NCI-H2081 (cell line): ENCODE measurements around the gene MARCHF10.

ENCODE experiments used
- DNase-seq, 2 experiments: peaks; one replicate each; lab custom pipeline; 2025; lab: John Stamatoyannopoulos, UW

MARCHF10 gene

GRCh38 chr17:62658136-62658920 is 149.8 kb downstream of the MARCHF10 start:
- no peak for DNase-seq

- no peak for DNase-seq
These were observed 150.4 kb downstream of the MARCHF10 start for GRCh38 chr17:62657690-62658089.

- DNase-seq = no peak
These were observed 150.9 kb downstream of the MARCHF10 start for GRCh38 chr17:62657145-62657665.

- no peak for DNase-seq
These were observed 151.7 kb downstream of the MARCHF10 start for GRCh38 chr17:62656446-62656845.

GRCh38 chr17:62655656-62656055 is 152.5 kb downstream of the MARCHF10 start:
- DNase-seq = no peak

GRCh38 chr17:62653826-62654761 is 154.0 kb downstream of the MARCHF10 start:
- DNase-seq = no peak

- peak; percentile 87 to 91 for DNase-seq
These were observed 154.9 kb downstream of the MARCHF10 start for GRCh38 chr17:62653002-62653825.

- peak; percentile 59 to 87 for DNase-seq
These were observed 155.7 kb downstream of the MARCHF10 start for GRCh38 chr17:62652251-62653001.
